Regular cardiac myocyte (primary cell): ENCODE data around the gene DEAF1. TPM values are rescaled to one million over a fixed set of nuclear protein-coding genes. Genes with fewer than 3 reads are reported as not detected.

Experiments used
- total RNA-seq: library from RNA; depleted of rRNA; stranded (reverse); fragments of >200 nt; gene quantifications from 2 replicates; pipeline ENCODE4 v1.2.3, GENCODE V29; 2014

Gene DEAF1, protein sequence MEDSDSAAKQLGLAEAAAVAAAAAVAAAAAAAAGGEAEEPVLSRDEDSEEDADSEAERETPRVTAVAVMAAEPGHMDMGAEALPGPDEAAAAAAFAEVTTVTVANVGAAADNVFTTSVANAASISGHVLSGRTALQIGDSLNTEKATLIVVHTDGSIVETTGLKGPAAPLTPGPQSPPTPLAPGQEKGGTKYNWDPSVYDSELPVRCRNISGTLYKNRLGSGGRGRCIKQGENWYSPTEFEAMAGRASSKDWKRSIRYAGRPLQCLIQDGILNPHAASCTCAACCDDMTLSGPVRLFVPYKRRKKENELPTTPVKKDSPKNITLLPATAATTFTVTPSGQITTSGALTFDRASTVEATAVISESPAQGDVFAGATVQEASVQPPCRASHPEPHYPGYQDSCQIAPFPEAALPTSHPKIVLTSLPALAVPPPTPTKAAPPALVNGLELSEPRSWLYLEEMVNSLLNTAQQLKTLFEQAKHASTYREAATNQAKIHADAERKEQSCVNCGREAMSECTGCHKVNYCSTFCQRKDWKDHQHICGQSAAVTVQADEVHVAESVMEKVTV
- 24.2 and 28.2 TPM in 2 replicates for total RNA-seq

DNA sequence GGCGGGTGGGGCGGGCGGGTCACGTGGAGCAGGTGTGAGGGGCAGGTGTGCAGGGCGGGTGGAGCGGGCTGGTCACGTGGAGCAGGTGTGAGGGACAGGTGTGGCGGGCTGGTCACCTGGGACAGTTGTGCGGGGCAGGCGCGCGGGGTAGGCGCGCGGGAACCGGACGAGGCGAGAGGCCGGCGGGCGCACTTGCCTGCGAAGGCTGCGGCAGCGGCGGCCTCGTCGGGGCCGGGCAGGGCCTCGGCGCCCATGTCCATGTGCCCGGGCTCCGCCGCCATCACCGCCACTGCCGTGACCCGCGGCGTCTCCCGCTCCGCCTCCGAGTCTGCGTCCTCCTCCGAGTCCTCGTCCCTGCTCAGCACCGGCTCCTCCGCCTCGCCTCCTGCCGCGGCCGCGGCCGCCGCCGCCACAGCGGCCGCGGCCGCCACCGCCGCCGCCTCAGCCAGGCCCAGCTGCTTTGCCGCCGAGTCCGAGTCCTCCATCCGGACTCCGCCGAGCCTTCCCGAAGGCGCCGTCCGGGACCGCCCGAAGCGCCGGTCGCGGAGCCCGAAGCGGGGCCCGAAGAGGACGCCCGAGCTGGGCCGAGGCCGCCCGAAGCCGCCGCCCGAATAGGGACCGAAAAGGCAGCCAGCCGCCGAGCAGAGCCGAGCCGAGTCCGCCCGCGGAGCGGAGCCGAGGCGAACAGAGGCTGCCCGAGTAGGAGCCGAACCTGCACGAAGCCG is at the start of gene DEAF1:
TSS of gene DEAF1 (minus strand) at position 660 of the 725 bp plus-strand sequence. CDS start at position 485, 175 bp downstream.

DNA sequence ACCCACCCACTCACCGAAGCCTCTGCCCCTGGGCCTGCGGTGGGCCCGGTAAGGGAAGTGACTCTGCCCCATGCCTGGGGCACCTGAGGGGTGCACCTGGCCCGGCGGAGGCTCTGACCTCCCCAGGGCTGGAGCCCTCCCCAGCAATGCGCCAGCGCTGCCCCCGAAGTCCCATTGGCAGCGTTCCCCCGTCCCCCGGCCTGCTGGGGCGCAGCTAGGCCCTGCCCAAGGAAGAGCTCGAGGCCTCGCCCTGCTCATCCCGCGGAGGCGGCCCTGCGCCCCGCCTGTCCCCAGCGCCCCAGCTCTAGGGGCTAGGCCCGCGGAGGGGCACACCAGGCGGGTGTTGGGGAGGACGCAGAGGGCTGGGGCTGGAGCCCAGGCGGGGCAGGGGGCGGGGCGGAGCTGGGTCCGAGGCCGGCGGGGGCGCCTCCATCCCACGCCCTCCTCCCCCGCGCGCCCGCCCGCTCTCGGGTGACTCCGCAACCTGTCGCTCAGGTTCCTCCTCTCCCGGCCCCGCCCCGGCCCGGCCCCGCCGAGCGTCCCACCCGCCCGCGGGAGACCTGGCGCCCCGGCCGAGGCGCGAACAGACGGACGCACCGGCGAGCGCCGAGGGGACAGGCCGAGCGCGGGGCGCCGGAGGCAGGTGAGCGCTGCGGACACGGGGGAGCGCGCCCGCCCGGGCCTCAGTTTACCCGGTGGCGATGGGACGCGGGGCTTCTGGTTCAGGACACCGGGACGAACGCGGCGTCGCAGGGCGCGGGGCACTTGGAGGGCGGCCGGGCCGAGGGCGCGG is 10.8 kb upstream of the DEAF1 start, which contains the start of gene EPS8L2:
TSS of gene EPS8L2 (plus strand) at position 586 of the 793 bp plus-strand sequence. CDS start 3,177 bp downstream, outside the sequence.

DNA sequence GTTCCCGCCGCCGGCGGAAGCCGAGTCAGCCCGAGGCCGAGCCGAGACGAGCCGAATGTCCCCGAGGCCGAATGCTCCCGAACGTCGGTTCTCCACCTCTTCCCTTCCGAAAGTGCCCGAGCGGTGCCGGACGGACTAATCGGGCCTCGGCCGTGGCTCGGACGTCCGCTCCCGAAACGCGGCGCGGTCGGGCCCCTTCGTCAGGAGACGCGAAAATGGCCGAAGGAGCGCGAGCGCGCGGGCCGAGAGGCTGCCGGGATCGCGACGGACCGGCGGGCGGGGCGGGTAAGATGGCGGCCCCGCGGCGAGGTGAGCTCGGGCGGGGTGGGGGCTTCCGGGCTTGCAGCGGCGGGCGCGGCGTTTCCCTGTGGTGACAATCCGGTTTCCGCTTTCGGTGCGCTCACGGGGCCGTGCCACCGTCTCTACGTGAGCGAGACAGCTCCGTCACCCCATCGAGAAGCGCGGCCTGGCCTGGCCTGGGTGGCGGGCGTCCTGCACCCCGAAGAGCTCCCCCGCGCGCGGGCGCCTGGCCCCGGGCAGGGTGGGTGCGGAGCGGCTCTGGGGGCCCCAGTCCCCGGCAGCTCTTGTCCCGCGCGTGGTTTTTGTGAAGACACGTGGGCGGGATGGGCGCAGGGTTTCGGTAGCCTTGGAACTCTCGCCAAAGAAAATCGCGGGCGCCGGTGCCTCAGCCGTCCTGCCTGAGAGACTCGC is 671 bp upstream of the DEAF1 start, which contains the start of gene TMEM80:
TSS of gene TMEM80 (plus strand) at position 279 of the 711 bp plus-strand sequence. CDS start at position 291, 12 bp downstream.

DNA sequence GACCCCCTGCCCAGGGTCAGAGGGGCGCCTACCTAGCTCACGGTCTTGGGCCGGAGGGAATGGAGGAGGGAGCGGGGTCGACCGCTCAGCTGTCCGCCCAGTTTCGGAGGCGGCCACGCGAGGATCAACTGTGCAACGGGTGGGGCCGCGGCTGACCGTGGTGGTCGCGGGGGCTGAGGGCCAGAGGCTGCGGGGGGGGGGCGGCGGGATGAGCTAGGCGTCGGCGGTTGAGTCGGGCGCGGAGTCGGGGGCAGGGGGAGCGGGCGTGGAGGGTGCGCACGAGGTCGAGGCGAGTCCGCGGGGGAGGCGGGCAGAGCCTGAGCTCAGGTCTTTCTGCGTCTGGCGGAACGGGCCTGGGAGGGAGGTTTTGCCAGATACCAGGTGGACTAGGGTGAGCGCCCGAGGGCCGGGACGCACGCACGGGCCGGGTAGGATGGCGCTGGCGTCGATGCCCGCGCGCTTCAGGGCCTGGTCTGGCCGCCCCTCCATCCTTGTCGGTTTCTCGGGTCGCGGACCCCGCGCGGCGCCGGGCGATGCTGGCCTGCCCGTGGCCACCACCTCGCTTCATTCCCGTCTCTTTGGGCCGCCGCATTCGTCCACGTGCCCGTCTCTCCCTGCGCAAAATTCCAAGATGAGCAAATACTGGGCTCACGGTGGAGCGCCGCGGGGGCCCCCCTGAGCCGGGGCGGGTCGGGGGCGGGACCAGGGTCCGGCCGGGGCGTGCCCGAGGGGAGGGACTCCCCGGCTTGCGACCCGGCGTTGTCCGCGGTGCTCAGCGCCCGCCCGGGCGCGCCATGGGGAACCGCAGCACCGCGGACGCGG is 58.3 kb downstream of the DEAF1 start, which contains the start of gene DRD4:
TSS of gene DRD4 (plus strand) at position 759 of the 822 bp plus-strand sequence. CDS start at position 795, 36 bp downstream.

DNA sequence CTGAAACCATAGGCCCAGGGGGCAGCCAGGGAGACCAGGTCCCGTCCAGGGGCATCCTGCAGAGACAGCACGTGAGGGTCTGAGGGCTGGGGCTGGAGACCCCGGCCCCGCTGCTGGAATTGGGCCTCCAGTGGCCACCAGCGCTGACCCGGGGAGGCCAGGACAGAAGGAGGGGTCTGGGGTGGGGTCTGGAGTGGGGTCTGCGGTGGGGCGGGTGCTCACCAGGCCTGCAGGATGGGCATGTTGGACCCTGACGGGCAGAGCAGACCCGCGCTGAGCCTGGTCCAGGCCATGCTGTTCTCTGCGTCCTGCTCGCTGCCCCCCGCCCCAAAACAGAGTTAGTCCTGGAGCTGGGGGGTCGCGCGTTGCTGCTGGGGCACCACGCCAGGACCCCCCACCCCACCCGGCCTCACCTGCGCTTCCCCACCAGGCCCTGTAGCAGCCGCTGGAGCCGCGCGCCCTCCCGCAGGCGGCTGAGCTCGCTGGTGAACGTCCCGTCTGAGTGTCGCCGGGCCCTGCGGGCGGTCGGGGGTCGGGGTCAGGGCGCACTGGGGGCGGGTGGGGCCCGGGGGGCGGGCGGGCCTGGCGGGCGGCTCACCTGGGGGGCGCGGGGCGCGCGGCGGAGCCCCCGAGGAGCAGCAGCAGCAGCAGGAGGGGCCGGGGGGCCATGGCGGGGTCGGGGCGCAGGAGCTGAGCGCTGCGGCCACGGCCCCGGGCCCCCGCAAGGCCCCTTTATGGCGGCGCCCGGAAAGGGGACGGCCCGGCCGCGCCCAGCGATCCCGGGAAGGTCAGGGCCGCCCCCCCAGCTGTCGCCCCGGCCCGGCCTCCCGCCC is 68.3 kb downstream of the DEAF1 start, which contains the start of gene SCT:
TSS of gene SCT (minus strand) at position 707 of the 833 bp plus-strand sequence. CDS start at position 669, 38 bp downstream.

DNA sequence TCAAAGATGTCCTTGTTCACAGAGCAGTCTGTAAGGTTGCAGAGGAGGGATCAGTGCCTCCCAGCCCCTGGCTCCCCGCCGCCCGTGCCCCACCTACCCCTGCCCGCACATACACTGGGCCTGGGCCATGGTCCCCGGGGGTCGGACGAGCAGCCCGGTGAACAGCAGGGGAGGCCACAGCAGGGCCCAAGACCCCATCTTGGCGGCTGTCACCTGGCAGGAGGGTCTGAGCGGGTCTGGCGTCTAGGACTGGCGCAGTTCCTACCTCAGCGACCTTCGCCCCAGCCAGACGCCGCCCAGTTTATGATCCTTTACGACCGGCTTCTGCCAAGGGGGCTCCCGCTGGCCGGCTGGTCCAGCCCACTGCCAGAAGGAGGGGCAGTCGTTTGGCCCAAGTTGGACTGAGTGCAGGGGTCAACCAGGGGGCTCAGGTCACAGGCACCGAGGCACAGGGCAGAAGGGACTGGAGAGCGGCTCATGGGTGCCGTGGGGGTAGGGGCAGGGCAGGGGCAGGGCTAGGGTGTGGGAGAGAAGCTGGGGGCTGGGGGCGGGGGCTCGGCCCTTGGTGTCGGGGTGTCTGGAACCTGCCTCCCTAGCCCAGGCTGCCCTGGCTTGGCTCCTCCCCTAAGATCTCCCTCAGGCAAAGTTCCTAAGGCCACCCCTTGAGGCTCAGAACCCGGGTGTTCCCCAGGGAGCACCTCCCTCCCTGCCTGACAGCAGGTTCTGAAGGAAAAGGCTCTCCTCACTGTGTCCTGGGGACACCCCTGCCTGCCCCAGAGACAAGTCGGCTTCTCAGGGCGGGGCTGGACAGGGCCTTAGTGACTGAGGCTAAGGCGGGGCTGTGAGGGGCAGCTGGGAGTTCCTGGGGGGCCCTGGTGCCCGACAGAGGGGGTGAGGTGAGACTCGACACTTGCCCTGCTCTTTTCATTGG is 70.1 kb downstream of the DEAF1 start, which contains the start of gene CDHR5:
TSS of gene CDHR5 (minus strand) at position 251 of the 931 bp plus-strand sequence. CDS start at position 198, 53 bp downstream.

DNA sequence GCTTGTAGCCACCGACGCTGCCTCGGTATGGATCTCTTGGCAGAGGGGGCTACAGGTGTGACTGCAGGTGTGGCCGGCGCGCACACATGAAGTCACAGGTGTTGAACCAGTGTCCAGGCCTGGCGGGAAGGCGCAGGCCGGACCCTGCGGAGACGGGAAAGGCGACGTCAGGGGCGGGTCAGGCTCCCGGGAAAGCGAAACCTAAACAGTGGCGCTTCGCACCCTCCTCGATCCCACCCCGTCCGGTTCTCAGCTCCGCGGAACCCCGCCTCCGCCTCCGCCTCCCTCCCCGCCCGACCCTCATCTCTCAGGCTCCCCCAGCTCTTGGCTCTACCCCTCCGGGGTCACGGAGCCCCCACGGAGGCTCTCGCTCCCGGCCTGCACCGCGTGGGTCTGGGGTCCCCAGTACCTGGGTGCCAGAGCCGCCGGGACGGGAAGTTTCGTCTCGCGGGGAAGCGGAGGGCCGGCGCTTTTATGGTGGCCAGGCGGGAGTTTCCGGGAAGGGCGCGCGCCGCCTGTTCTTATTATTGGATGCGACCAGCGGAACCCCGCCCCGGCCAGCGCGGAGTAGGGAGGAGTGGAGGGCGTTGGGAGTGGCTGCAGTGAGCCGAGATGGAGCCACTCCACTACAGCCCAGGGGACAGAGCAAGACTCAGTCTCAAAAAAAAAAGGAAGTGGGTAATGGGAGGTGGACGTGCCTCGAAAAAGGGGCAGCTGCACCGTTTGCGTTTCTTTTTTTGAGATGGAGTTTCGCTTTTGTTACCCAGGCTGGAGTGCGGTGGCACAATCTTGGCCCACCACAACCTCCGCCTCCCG is 79.3 kb downstream of the DEAF1 start, which contains the start of gene IRF7:
TSS of gene IRF7 (minus strand) at position 447 of the 816 bp plus-strand sequence. CDS start 586 bp downstream, outside the sequence.

Other genes with a start within 250 kb of the DEAF1 start
- gene PTDSS2, start 244.9 kb downstream of the DEAF1 start, total RNA-seq, result 31.9 and 45.2 TPM in 2 replicates
- gene RNH1, start 188.0 kb downstream of the DEAF1 start, total RNA-seq, result 187 and 255 TPM in 2 replicates
- 33.8 and 108 TPM in 2 replicates for gene HRAS, start 159.6 kb downstream of the DEAF1 start, total RNA-seq
- 0.38 and 0.56 TPM in 2 replicates for gene LRRC56, start 157.7 kb downstream of the DEAF1 start, total RNA-seq
- under 0.01 and 0.85 TPM in 2 replicates for gene LMNTD2, start 134.5 kb downstream of the DEAF1 start, total RNA-seq
- gene RASSF7, start 134.3 kb downstream of the DEAF1 start, total RNA-seq, result 5.9 and 6.2 TPM in 2 replicates
- gene PHRF1, start 118.8 kb downstream of the DEAF1 start, total RNA-seq, result 22.3 and 28.4 TPM in 2 replicates
- gene IRF7, start 79.3 kb downstream of the DEAF1 start, total RNA-seq, result 6.3 and 7.9 TPM in 2 replicates
- not detected in 2 replicates for gene CDHR5, start 70.3 kb downstream of the DEAF1 start, total RNA-seq
- gene SCT, start 68.0 kb downstream of the DEAF1 start, total RNA-seq, result not detected in 2 replicates
- not detected in 2 replicates for gene DRD4, start 58.0 kb downstream of the DEAF1 start, total RNA-seq
- 6.8 and 8.1 TPM in 2 replicates for gene TMEM80, start 594 bp upstream of the DEAF1 start, total RNA-seq
- 19.0 and 22.8 TPM in 2 replicates for gene EPS8L2, start 11.0 kb upstream of the DEAF1 start, total RNA-seq
- 98.9 and 103 TPM in 2 replicates for gene TALDO1, start 52.2 kb upstream of the DEAF1 start, total RNA-seq
- 17.1 and 23.1 TPM in 2 replicates for gene GATD1, start 82.3 kb upstream of the DEAF1 start, total RNA-seq
- gene CEND1, start 94.9 kb upstream of the DEAF1 start, total RNA-seq, result 0.28 and 0.96 TPM in 2 replicates
- gene SLC25A22, start 103.1 kb upstream of the DEAF1 start, total RNA-seq, result 7.0 and 15.0 TPM in 2 replicates
- 5.4 and 7.0 TPM in 2 replicates for gene PIDD1, start 110.0 kb upstream of the DEAF1 start, total RNA-seq
- 101 and 189 TPM in 2 replicates for gene RPLP2, start 114.7 kb upstream of the DEAF1 start, total RNA-seq
- 13.0 and 15.5 TPM in 2 replicates for gene PNPLA2, start 123.7 kb upstream of the DEAF1 start, total RNA-seq
- 0.58 and 1.4 TPM in 2 replicates for gene CRACR2B, start 132.7 kb upstream of the DEAF1 start, total RNA-seq
- gene CD151, start 137.7 kb upstream of the DEAF1 start, total RNA-seq, result 299 and 568 TPM in 2 replicates
- 51.0 and 132 TPM in 2 replicates for gene POLR2L, start 147.3 kb upstream of the DEAF1 start, total RNA-seq
- 109 and 143 TPM in 2 replicates for gene TSPAN4, start 147.6 kb upstream of the DEAF1 start, total RNA-seq
- 60.3 and 75.5 TPM in 2 replicates for gene CHID1, start 215.6 kb upstream of the DEAF1 start, total RNA-seq
- gene AP2A2, start 230.6 kb upstream of the DEAF1 start, total RNA-seq, result 18.3 and 27.8 TPM in 2 replicates